Suppressor macrophage (primary cell): Measurements from ENCODE around the gene SLC7A11.

Source experiments
- DNase-seq, 4 experiments: peaks; one replicate each; pipeline ENCODE4 v3.0.0-alpha.2; 2020 to 2022

SLC7A11 gene

DNA sequence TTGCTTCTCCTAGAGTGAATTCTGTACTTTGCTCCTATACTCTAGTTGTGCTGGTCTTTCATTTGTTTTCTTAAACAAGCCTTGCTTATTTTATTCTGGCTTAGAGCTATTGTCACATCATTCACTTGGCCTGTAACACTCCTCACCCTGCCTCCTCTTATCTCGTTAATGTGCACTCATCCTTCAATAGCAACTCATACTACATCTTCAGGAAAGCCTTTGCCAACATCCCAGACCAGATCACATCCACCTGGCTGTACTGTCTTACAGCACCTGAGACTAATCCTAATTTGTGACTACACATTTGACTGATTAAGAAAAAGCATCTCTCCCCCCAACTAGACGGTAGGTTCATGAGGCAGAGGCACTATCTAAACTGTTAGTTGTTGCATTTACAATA, 80.8 kb downstream of the SLC7A11 start:
- DNase-seq, result no peak

DNA sequence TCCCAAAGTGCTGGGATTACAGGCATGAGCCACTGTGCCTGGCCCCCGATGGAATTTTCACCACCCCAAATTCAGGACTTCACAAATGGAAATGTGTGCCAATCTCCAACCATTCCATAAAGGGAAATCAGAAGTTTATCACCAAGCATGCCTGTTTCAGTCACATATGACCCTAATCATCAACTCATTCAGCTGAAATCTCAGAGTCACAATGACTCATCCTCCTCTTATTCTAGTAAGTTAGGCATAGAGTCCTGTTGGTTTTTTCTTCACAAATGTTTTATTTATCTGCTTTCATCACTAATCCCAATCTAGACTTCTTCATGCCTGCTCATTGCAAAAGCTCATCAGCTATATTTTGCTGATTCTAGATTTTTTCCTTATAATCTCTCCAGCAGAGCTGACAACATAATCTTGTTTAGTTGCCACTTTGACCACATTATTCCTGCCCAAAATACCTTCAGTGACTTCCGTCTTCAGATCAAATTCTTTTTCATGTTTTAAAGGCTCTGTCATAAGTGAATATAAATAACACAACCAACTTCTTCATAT, 83.3 kb downstream of the SLC7A11 start:
- peak in 2 of 4 experiments; percentile 1 to 5 for DNase-seq

DNA sequence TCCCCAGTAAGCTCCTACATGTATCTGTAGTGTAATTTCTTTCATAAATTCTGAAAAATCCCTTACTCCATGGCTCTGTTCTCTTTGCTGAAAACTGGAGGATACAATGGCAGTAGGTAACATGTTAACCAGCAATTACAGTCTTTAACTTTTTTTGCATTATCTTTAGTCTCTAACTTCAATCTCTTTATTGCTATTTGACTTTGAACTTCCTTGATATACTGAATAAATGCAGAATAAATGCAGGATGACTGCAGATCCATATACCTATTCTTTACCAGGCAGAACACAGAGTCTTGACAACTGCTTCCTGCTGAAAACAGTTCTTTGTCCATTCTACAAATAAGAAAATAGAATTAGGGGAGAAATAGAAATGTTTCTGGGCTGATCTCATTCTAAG, 101.3 kb downstream of the SLC7A11 start:
- no peak for DNase-seq

DNA sequence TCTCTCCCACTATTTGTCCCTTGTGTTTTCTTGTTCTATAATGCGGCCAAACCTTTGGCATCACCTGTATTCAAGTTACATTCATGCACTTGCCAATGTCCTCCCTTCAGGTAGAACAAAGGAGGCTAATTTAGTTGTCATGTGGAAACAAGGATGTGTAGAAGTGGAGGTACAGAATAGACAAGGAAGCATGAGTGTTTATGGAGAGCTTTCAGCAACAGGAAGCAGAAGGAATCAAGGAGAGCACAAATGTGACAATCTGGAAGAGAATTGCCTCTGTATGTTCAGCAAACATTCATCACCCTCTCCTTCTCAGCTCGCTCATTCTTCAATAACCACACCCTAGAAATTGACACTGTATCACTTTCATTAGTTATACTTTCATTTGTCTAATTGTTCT, 103.4 kb downstream of the SLC7A11 start:
- no peak for DNase-seq

DNA sequence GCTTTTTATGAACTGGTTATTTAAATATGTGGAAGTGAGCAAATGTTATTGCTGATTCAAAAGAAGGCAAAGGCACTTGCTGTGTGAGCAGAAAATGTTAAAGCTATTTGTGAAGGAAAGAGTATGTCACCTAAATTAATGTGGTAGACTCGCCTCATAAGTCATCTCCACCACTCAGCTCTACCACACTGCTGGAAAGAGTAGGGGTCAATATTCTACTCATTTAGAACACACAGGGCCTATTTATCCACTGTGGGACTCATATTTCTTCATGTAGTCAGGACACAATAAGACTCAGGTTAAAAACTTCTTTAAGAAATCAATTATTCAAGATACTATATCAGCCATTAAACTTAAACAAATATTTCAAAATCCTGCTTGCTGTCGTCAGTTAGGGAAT, 106.5 kb downstream of the SLC7A11 start:
- no peak for DNase-seq

DNA sequence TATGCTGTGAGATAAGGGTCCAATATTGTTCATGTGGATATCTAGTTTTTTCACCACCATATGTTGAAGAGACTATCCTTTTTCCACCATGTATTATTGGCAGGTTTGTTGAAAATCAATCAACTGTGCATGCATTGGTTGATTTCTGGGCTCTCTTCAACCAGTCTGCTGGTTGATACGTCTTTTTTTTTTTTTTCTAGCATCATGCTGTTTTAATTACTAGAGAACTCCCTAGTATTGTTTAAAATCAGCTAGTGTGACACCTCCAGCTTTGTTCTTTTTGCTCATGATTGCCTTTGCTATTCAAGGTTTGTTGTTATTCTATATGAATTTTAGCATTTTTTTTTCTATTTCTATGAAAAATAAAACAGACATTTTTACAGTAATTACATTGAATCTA, 123.9 kb downstream of the SLC7A11 start:
- DNase-seq, result no peak

DNA sequence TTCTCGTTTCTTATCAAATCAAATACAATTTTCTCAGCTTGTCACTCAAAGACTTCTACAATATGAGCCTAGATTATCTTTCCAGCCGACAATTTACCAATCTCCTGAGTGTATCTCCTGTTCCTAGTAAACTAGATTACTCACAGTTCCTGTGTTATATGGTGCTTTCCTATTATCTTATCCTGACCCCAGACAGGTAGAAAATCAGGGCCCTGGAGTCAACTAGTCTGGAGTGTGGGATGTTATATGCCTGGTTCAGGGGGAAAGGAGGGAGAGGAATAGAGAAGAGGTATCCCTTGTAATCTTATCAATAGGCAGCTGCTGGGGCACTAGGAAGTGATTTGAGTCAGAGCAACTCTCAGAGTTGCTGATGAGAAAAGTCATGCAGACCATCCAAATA, 127.1 kb downstream of the SLC7A11 start:
- DNase-seq, result no peak

DNA sequence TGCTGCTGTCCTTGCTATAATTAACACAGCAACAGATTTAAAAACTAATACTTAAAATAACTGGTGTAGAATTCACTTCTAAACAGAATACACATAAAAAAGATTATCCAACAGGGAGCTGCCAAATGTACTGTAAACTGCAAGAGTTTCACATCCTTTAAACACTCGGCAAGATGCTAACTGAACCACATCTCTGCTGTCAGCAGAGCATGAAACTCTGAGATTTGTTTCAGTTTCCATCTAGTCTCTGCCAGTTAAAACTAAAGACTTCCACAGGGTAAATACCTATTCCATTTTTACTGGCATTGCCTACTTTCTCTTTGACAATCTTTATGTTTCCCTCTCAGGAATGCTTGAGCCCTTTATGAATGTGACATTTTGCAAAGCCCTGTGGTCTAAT, 127.7 kb downstream of the SLC7A11 start:
- DNase-seq, result no peak
